Erythroblast (primary cell): ENCODE data around the gene AFF3.

ENCODE experiments used
- GATA1 ChIP-seq: IDR thresholded peaks from 2 replicates; pipeline ENCODE4 v1.6.1; 2011; ENCODE audit warnings: low read depth, mild to moderate bottlenecking, control low read depth, low read length, moderate library complexity
- POLR2A ChIP-seq: IDR thresholded peaks from 2 replicates; pipeline ENCODE4 v1.6.1; 2011; ENCODE audit warnings: mild to moderate bottlenecking, low read length

- TF ChIP-seq POLR2A = no peak
- no peak for TF ChIP-seq GATA1
Observed at GRCh38 chr2:99691926-99692325, 450.5 kb downstream of the AFF3 start.
